Neural cell (in vitro differentiated cells): ENCODE data around the gene FBXO38. TPM values are rescaled to one million over a fixed set of nuclear protein-coding genes. Genes with fewer than 3 reads are reported as not detected.

Experiments used
- H2AFZ ChIP-seq: fragments of 200-600, 300-800 bp; sonication (generic), shearing (Covaris generic); 2 replicates; pipeline ENCODE4 v1.6.0; 2014; ENCODE audit warnings: low read depth, mild to moderate bottlenecking, antibody characterized with exemption, low read length, moderate library complexity
- H3F3A ChIP-seq: fragments of 200-600 bp; shearing (Covaris generic); 2 replicates; pipeline ENCODE4 v1.6.1; 2016; ENCODE audit warnings: mild to moderate bottlenecking, moderate library complexity, mixed read lengths, antibody characterized with exemption, low read length; ENCODE audit not compliant: insufficient read depth, poor library complexity, severe bottlenecking
- H3K27ac ChIP-seq: fragments of 200-600, 300-800 bp; sonication (generic), shearing (Covaris generic); 2 replicates; pipeline ENCODE4 v1.5.1; 2014; ENCODE audit warnings: mild to moderate bottlenecking, low read length, moderate library complexity
- H3K27me3 ChIP-seq: fragments of 300-800, 200-600 bp; sonication (generic), shearing (Covaris generic); 2 replicates; pipeline ENCODE4 v1.6.0; 2014; ENCODE audit warnings: mild to moderate bottlenecking, low read depth, low read length, moderate library complexity; ENCODE audit not compliant: insufficient read depth
- H3K36me3 ChIP-seq: fragments of 300-800, 200-600 bp; sonication (generic), shearing (Covaris generic); 2 replicates; pipeline ENCODE4 v1.5.1; 2014; ENCODE audit warnings: mild to moderate bottlenecking, antibody characterized with exemption, low read length, moderate library complexity; ENCODE audit not compliant: insufficient read depth
- H3K4me2 ChIP-seq: fragments of 300-800, 200-600 bp; sonication (generic), shearing (Covaris generic); 2 replicates; pipeline ENCODE4 v1.6.0; 2014; ENCODE audit warnings: mild to moderate bottlenecking, low read length
- H3K4me3 ChIP-seq: fragments of 300-800, 200-600 bp; sonication (generic), shearing (Covaris generic); 2 replicates; pipeline ENCODE4 v1.5.1; 2014; ENCODE audit warnings: mild to moderate bottlenecking, low read length, moderate library complexity
- H3K79me2 ChIP-seq: fragments of 200-600 bp; shearing (Covaris generic); replicated peaks from 2 replicates; pipeline ENCODE4 v1.6.0; 2014; ENCODE audit warnings: mild to moderate bottlenecking, low read length, moderate library complexity; ENCODE audit not compliant: insufficient read depth
- H3K9ac ChIP-seq: fragments of 300-800, 200-600 bp; sonication (generic), shearing (Covaris generic); 2 replicates; pipeline ENCODE4 v1.6.1; 2016; ENCODE audit warnings: mild to moderate bottlenecking, low read length, mixed read lengths
- H3K9me2 ChIP-seq: fragments of 200-600 bp; shearing (Covaris generic); 2 replicates; pipeline ENCODE4 v1.6.1; 2016; ENCODE audit warnings: mild to moderate bottlenecking, low read length, mixed read lengths; ENCODE audit not compliant: insufficient read depth
- H3K9me3 ChIP-seq: fragments of 200-600, 300-800 bp; sonication (generic), shearing (Covaris generic); 2 replicates; pipeline ENCODE4 v1.6.1; 2016; ENCODE audit warnings: mild to moderate bottlenecking, mixed run types, low read length, moderate library complexity, mixed read lengths
- H4K20me1 ChIP-seq: fragments of 200-600 bp; shearing (Covaris generic); 2 replicates; pipeline ENCODE4 v1.6.1; 2016; ENCODE audit warnings: mild to moderate bottlenecking, mixed run types; ENCODE audit not compliant: insufficient read depth
- EP300 ChIP-seq: fragments of 450-650 bp; conservative IDR thresholded peaks from 2 replicates; pipeline ENCODE4 v1.6.1; 2014; ENCODE audit warnings: antibody characterized with exemption, mild to moderate bottlenecking, moderate library complexity; ENCODE audit not compliant: poor library complexity, severe bottlenecking
- EZH2 ChIP-seq: fragments of 200-600, 300-800 bp; shearing (Covaris generic), sonication (generic); IDR thresholded peaks from 2 replicates; pipeline ENCODE4 v1.6.1; 2014; ENCODE audit warnings: antibody characterized with exemption, low read length, borderline replicate concordance, mild to moderate bottlenecking; ENCODE audit not compliant: insufficient read depth, poor library complexity, severe bottlenecking
- MXI1 ChIP-seq: fragments of 450-650 bp; conservative IDR thresholded peaks from 2 replicates; pipeline ENCODE4 v1.6.1; 2014; ENCODE audit warnings: antibody characterized with exemption, mild to moderate bottlenecking; ENCODE audit not compliant: poor library complexity, severe bottlenecking
- POLR2AphosphoS5 ChIP-seq: IDR thresholded peaks from 2 replicates; pipeline ENCODE4 v1.6.1; 2012
- RAD21 ChIP-seq: fragments of 450-650 bp; conservative IDR thresholded peaks from 2 replicates; pipeline ENCODE4 v1.6.1; 2014; ENCODE audit warnings: antibody characterized with exemption, mild to moderate bottlenecking, moderate library complexity
- SMC3 ChIP-seq: fragments of 450-650 bp; conservative IDR thresholded peaks from 2 replicates; pipeline ENCODE4 v1.6.1; 2014; ENCODE audit warnings: antibody characterized with exemption, mild to moderate bottlenecking, moderate library complexity; ENCODE audit not compliant: poor library complexity
- TAF1 ChIP-seq: IDR thresholded peaks from 2 replicates; pipeline ENCODE4 v1.6.1; 2012; ENCODE audit warnings: low read depth
- polyA plus RNA-seq: library from polyadenylated mRNA; depleted of rRNA; stranded (reverse); fragments of >200 nt; gene quantifications from 2 replicates; pipeline ENCODE4 v1.2.3, GENCODE V29; 2014
- TF ChIP-seq, protein P1 (sequence below): IDR thresholded peaks from 2 replicates; pipeline ENCODE4 v1.6.1; 2012; ENCODE audit warnings: borderline replicate concordance
- TF ChIP-seq, protein P2 (sequence below): fragments of 450-650 bp; IDR thresholded peaks from 2 replicates; pipeline ENCODE4 v1.5.1; 2014; ENCODE audit warnings: antibody characterized with exemption, mild to moderate bottlenecking, moderate library complexity; ENCODE audit not compliant: poor library complexity, severe bottlenecking

The FBXO38 gene
- polyA plus RNA-seq, 1 donor from 2014 or later, result 69.1 TPM

DNA sequence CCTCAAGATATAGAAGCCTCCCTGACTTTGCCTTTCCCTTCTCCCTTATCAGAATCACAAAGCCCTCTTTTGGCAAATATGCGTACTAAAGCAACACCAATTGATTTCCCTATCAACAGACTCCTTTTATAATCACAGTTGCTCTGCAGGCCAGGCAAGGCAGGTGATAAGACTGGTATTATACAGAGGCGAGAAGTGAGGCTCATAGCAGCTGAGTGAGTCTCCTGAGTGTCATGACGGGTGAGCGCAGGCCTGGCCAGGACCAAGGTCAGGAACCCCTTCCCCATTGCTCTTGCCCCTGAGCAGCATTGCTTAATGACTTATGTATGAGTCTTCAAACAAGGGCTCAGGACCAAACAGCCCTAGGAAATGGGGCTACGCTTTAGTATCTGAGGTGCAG, 70.8 kb downstream of the FBXO38 start:
- Histone ChIP-seq H3K4me2 (no peak overlapping the region), H3F3A (no peaks in the 10 kb centered on the region), H4K20me1 (no peaks in the 10 kb centered on the region), H3K27ac (no peak overlapping the region), H3K4me3 (no peak overlapping the region), H3K9me2 (no peaks in the 10 kb centered on the region), H3K36me3 (no peaks in the 10 kb centered on the region), H3K9ac (no peak overlapping the region), H3K79me2 (no peaks in the 10 kb centered on the region), H3K9me3 (no peaks in the 10 kb centered on the region), H2AFZ (no peak overlapping the region), H3K27me3 (no peaks in the 10 kb centered on the region)
- TF ChIP-seq EP300 (no peak), MXI1 (no peak), RAD21 (no peak), TAF1 (no peak), EZH2 (no peak), POLR2AphosphoS5 (no peak), SMC3 (no peak)
- TF ChIP-seq, protein P1, sequence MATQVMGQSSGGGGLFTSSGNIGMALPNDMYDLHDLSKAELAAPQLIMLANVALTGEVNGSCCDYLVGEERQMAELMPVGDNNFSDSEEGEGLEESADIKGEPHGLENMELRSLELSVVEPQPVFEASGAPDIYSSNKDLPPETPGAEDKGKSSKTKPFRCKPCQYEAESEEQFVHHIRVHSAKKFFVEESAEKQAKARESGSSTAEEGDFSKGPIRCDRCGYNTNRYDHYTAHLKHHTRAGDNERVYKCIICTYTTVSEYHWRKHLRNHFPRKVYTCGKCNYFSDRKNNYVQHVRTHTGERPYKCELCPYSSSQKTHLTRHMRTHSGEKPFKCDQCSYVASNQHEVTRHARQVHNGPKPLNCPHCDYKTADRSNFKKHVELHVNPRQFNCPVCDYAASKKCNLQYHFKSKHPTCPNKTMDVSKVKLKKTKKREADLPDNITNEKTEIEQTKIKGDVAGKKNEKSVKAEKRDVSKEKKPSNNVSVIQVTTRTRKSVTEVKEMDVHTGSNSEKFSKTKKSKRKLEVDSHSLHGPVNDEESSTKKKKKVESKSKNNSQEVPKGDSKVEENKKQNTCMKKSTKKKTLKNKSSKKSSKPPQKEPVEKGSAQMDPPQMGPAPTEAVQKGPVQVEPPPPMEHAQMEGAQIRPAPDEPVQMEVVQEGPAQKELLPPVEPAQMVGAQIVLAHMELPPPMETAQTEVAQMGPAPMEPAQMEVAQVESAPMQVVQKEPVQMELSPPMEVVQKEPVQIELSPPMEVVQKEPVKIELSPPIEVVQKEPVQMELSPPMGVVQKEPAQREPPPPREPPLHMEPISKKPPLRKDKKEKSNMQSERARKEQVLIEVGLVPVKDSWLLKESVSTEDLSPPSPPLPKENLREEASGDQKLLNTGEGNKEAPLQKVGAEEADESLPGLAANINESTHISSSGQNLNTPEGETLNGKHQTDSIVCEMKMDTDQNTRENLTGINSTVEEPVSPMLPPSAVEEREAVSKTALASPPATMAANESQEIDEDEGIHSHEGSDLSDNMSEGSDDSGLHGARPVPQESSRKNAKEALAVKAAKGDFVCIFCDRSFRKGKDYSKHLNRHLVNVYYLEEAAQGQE, result no peak
- TF ChIP-seq, protein P2, sequence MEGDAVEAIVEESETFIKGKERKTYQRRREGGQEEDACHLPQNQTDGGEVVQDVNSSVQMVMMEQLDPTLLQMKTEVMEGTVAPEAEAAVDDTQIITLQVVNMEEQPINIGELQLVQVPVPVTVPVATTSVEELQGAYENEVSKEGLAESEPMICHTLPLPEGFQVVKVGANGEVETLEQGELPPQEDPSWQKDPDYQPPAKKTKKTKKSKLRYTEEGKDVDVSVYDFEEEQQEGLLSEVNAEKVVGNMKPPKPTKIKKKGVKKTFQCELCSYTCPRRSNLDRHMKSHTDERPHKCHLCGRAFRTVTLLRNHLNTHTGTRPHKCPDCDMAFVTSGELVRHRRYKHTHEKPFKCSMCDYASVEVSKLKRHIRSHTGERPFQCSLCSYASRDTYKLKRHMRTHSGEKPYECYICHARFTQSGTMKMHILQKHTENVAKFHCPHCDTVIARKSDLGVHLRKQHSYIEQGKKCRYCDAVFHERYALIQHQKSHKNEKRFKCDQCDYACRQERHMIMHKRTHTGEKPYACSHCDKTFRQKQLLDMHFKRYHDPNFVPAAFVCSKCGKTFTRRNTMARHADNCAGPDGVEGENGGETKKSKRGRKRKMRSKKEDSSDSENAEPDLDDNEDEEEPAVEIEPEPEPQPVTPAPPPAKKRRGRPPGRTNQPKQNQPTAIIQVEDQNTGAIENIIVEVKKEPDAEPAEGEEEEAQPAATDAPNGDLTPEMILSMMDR, result no peak

DNA sequence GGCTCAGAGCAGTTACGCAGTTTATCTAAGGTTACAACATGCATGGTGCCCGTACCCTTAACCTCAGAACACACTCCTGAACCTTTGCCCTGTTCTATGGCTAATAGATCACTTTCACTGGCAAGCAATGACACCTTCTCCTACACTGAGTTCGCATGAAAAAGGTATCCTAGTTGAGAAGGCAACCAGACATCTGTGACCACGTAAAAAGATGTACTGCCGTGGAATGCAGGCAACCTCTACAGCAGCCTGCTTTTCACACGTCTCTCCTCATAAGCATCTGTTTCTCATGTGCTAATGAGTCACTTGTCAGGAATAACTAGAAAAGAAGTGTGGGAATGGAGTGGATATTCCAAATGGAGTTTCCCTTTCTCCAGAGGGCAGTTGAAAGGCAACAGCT, 71.4 kb downstream of the FBXO38 start:
- Histone ChIP-seq H3K9me3 (no peaks in the 10 kb centered on the region), H3K9ac (no peak overlapping the region), H3K27ac (no peak overlapping the region), H3K4me3 (no peak overlapping the region), H2AFZ (no peak overlapping the region), H3K4me2 (no peak overlapping the region), H3K27me3 (no peaks in the 10 kb centered on the region), H4K20me1 (no peaks in the 10 kb centered on the region), H3K9me2 (no peaks in the 10 kb centered on the region), H3K36me3 (no peaks in the 10 kb centered on the region), H3K79me2 (no peaks in the 10 kb centered on the region), H3F3A (no peaks in the 10 kb centered on the region)
- TF ChIP-seq MXI1 (no peak), SMC3 (no peak), RAD21 (no peak), EZH2 (no peak), TAF1 (no peak), EP300 (no peak), POLR2AphosphoS5 (no peak)
- TF ChIP-seq, protein P2, result no peak
- TF ChIP-seq, protein P1, result no peak
